ENCODE results near the gene MIEF1. TPM values are rescaled to one million over a fixed set of nuclear protein-coding genes. Genes with fewer than 3 reads are reported as not detected.
A peak's percentile ranks its signal among the peaks of the same experiment; 100 is the strongest.

The MIEF1 gene
- total and polyA plus RNA-seq, 2 donors (not counting 1 experiment from before 2014, with no cell fraction given), result 9.8 to 37.2 TPM

DNA sequence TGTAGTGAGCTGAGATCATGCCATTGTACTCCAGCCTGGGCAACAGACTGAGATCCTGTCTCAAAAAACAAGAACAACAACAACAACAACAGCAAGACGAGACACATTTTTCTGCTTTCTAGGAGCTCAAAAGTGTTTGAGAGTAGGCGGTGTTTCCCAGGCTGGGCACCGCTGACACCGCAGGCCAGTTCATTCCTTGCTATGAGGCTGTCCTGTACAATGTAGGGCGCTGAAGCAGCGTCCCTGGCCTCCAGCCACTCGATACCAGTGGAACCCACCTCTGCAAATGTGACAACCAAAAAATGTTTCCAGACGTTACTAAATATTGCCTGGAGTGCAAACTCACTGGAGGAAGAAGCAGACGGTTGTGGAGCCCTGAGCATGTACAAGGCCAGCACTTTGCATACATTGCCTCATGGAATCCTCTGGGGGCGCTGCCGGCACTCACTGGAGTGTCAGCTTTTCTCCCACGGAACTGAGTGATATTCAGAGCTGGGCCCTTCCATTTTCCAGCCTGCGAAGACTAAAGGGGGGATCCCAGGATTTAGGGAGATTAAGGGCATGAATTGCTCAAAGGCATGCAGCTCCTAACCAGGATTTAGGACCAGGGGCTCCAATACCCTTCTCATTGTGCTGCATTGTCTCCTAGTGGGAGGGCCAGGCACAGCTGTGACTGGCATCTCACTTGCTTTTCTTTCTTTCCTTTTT lies 5.8 kb upstream of the MIEF1 start:
- H3K4me3 ChIP-seq (ENCODE audit: control extremely low read depth in 1 of 5, extremely low read depth in 1 of 5, insufficient read depth in 1 of 5, low read depth in 2 of 5, low read length in 4 of 5), result no peak overlapping the region
- no peaks in the 10 kb centered on the region for H4K20me1 ChIP-seq (ENCODE audit: control insufficient read depth, insufficient read depth, low read length, poor library complexity, severe bottlenecking)
- POLR2A ChIA-PET, result interaction anchor here (1.0 to 1.6 kb wide), 2 partner anchors 24 to 32 kb away, joined by 3 to 9 read pairs; no protein-coding TSS in a partner anchor
- no peaks in the 10 kb centered on the region for H3K27me3 ChIP-seq (replicated peaks in 1 of 4; ENCODE audit: control extremely low read depth in 1 of 4, control insufficient read depth in 3 of 4, insufficient read depth in 4 of 4, low read length in 3 of 4)
- no peaks in the 10 kb centered on the region for H3K36me3 ChIP-seq (replicated peaks in 1 of 2; ENCODE audit: control extremely low read depth in 1 of 2, control insufficient read depth in 1 of 2, extremely low read depth in 1 of 2, insufficient read depth in 2 of 2, low read length in 1 of 2)
- Mint-ChIP-seq H3K4me1 (peaks cover 16% of the 10 kb centered on the region), H3K27me3 (no peaks in the 10 kb centered on the region), H3K4me3 (no peak overlapping the region), H3K27ac (peak overlapping the region; percentile 70), H3K9me3 (ENCODE audit: insufficient read depth) (no peaks in the 10 kb centered on the region)
- peaks cover 4 to 7% of the 10 kb centered on the region in 2 donors for H3K4me1 ChIP-seq (ENCODE audit: control insufficient read depth in 2 of 2, insufficient read depth in 2 of 2, low read length in 2 of 2)
- CTCF ChIA-PET, result interaction anchor here (0.6 to 10.4 kb wide), 33 partner anchors 9 to 775 kb away, joined by 3 to 166 read pairs (median 5); partner anchors contain the start of genes ATF4 and TAB1
- intact Hi-C loops (cut with micrococcal nuclease), result loop anchor here (1.0 kb wide), 2 partner anchors 18 to 540 kb away; no protein-coding TSS in a partner anchor
- DNase-seq (peak; percentile 62), ATAC-seq (ENCODE audit: low read depth) (peak; percentile 75)
- peak overlapping the region; percentile 30 for H2AFZ ChIP-seq (ENCODE audit: insufficient read depth, low read depth, low read length, poor library complexity, severe bottlenecking)
- H3K79me2 ChIP-seq (ENCODE audit: control insufficient read depth, insufficient read depth, low read length), result no peaks in the 10 kb centered on the region
- H3K9me3 ChIP-seq (ENCODE audit: control extremely low read depth in 1 of 3, control insufficient read depth in 2 of 3, insufficient read depth in 1 of 3, low read length in 2 of 3), result no peaks in the 10 kb centered on the region
- H3K27ac ChIP-seq (ENCODE audit: low read length in 2 of 2), result no peak overlapping the region
- no peak overlapping the region for H3K4me2 ChIP-seq (replicated peaks; ENCODE audit: low read depth, low read length, poor library complexity, severe bottlenecking)
- H3K9ac ChIP-seq (ENCODE audit: low read length), result no peak overlapping the region
- WGBS (ENCODE audit: insufficient coverage), result 43% methylated on average over 13 of the region's 13 CpGs
- TF ChIP-seq EZH2 (IDR thresholded peaks at IDR 0.05; ENCODE audit: borderline replicate concordance, insufficient read depth, low read depth, low read length, poor library complexity, severe bottlenecking), result no peak
- TF ChIP-seq CTCF (IDR thresholded peaks at IDR 0.05), result peak; percentile 73

DNA sequence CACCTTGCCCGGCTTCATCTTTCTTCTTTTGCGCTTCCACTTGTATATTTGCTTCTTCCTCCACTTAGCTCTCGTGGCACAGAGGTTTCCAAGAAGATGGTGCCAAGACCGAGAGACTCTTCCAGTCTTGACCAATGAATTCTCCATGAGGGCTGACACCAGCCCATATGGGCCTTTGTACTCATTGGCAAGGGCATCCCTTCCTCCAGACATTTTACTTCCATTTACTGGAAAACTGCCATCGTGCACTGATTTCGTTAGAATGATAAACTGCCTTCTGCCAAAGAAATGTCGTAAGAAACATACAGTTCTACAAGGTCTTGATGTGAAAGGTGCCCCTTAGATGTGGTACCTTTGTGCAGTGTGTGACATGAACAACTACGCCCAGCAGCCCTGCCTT lies 4.7 kb upstream of the MIEF1 start:
- no peak overlapping the region for H3K27ac Mint-ChIP-seq

More for the DNA sequence above, 4.7 kb upstream of the MIEF1 start:
- 95% methylated on average over 8 of the region's 8 CpGs for WGBS (ENCODE audit: insufficient coverage)
- H3K9ac ChIP-seq (ENCODE audit: low read length), result no peak overlapping the region
- ChIA-PET CTCF (interaction anchor here (0.6 to 10.4 kb wide), 10 partner anchors 15 to 1474 kb away, joined by 3 to 166 read pairs (median 8); partner anchors contain the start of gene TAB1), POLR2A (no interaction called here)
- H3K4me3 ChIP-seq (ENCODE audit: control extremely low read depth in 1 of 5, extremely low read depth in 1 of 5, insufficient read depth in 1 of 5, low read depth in 2 of 5, low read length in 4 of 5), result no peak overlapping the region
- H3K27me3 ChIP-seq (replicated peaks in 1 of 4; ENCODE audit: control extremely low read depth in 1 of 4, control insufficient read depth in 3 of 4, insufficient read depth in 4 of 4, low read length in 3 of 4), result no peaks in the 10 kb centered on the region
- no peak for TF ChIP-seq EZH2 (IDR thresholded peaks at IDR 0.05; ENCODE audit: borderline replicate concordance, insufficient read depth, low read depth, low read length, poor library complexity, severe bottlenecking)
- no peak for TF ChIP-seq CTCF (IDR thresholded peaks at IDR 0.05)
- peaks cover 7 to 12% of the 10 kb centered on the region in 2 donors for H3K4me1 ChIP-seq (ENCODE audit: control insufficient read depth in 2 of 2, insufficient read depth in 2 of 2, low read length in 2 of 2)
- H3K4me3 Mint-ChIP-seq, result no peak overlapping the region
- no peaks in the 10 kb centered on the region for H4K20me1 ChIP-seq (ENCODE audit: control insufficient read depth, insufficient read depth, low read length, poor library complexity, severe bottlenecking)
- intact Hi-C loops (cut with micrococcal nuclease), result no loop called here
- ATAC-seq (ENCODE audit: low read depth) (no peak), DNase-seq (no peak)
- H3K9me3 ChIP-seq (ENCODE audit: control extremely low read depth in 1 of 3, control insufficient read depth in 2 of 3, insufficient read depth in 1 of 3, low read length in 2 of 3), result no peaks in the 10 kb centered on the region
- H3K4me2 ChIP-seq (replicated peaks; ENCODE audit: low read depth, low read length, poor library complexity, severe bottlenecking), result no peak overlapping the region
- no peak overlapping the region for H3K27ac ChIP-seq (ENCODE audit: low read length in 2 of 2)
- no peaks in the 10 kb centered on the region for H3K36me3 ChIP-seq (replicated peaks in 1 of 2; ENCODE audit: control extremely low read depth in 1 of 2, control insufficient read depth in 1 of 2, extremely low read depth in 1 of 2, insufficient read depth in 2 of 2, low read length in 1 of 2)
- H3K9me3 Mint-ChIP-seq (ENCODE audit: insufficient read depth), result no peaks in the 10 kb centered on the region
- no peak overlapping the region for H2AFZ ChIP-seq (ENCODE audit: insufficient read depth, low read depth, low read length, poor library complexity, severe bottlenecking)
- peaks cover 20% of the 10 kb centered on the region for H3K4me1 Mint-ChIP-seq
- H3K27me3 Mint-ChIP-seq, result no peaks in the 10 kb centered on the region
- H3K79me2 ChIP-seq (ENCODE audit: control insufficient read depth, insufficient read depth, low read length), result no peaks in the 10 kb centered on the region

Measured in B cell (primary cell).